HL-60 (cell line): Measurements from ENCODE around the gene NKAIN4.

Experiments
- DNase-seq, 2 experiments: peaks; one replicate each; pipeline ENCODE4 v3.0.0-alpha.2; 2010 to 2020; ENCODE audit warnings: low read depth in 1 of 2, low spot score in 1 of 2
- H3K27ac ChIP-seq: fragments of 250-450 bp; sonication (Bioruptor Pico); replicated peaks from 2 replicates; pipeline ENCODE4 v1.5.1; 2020; ENCODE audit warnings: mild to moderate bottlenecking, moderate library complexity
- H3K27me3 ChIP-seq: fragments of 250-450 bp; sonication (Bioruptor Pico); 2 replicates; pipeline ENCODE4 v1.5.1; 2021; ENCODE audit warnings: mild to moderate bottlenecking, moderate library complexity; ENCODE audit not compliant: insufficient read depth, poor library complexity, severe bottlenecking
- H3K4me3 ChIP-seq: replicated peaks from 2 replicates; pipeline ENCODE4 v1.5.1; 2011; ENCODE audit warnings: mild to moderate bottlenecking, control low read depth, low read length; ENCODE audit not compliant: insufficient read depth
- CTCF ChIP-seq: IDR thresholded peaks from one replicate; pipeline ENCODE4 v1.5.1; 2011; ENCODE audit warnings: low read length, control low read depth, inconsistent platforms; ENCODE audit not compliant: insufficient read depth
- GABPA ChIP-seq: IDR thresholded peaks from 2 replicates; pipeline ENCODE4 v1.6.1; 2012; ENCODE audit warnings: low read depth
- POLR2AphosphoS5 ChIP-seq: IDR thresholded peaks from 2 replicates; pipeline ENCODE4 v1.6.1; 2012; ENCODE audit warnings: low read depth
- REST ChIP-seq: IDR thresholded peaks from 2 replicates; pipeline ENCODE4 v1.6.1; 2012; ENCODE audit warnings: low read depth; ENCODE audit not compliant: insufficient replicate concordance
- SPI1 ChIP-seq: IDR thresholded peaks from 2 replicates; pipeline ENCODE4 v1.6.1; 2012; ENCODE audit warnings: low read depth, mild to moderate bottlenecking, borderline replicate concordance

NKAIN4 gene

GRCh38 chr20:63206878-63207277 lies 47.4 kb downstream of the NKAIN4 start:
- no peak for DNase-seq
- Histone ChIP-seq H3K27ac (no peak overlapping the region), H3K4me3 (no peak overlapping the region), H3K27me3 (no peaks in the 10 kb centered on the region)
- TF ChIP-seq SPI1 = no peak
- TF ChIP-seq POLR2AphosphoS5 = no peak
- TF ChIP-seq GABPA = no peak

- no peak for DNase-seq
- no peak overlapping the region for H3K27ac ChIP-seq
- H3K4me3 ChIP-seq = no peak overlapping the region
- no peaks in the 10 kb centered on the region for H3K27me3 ChIP-seq
- TF ChIP-seq GABPA = no peak
- TF ChIP-seq SPI1 = no peak
Measured at GRCh38 chr20:63205896-63206295, 48.4 kb downstream of the NKAIN4 start.

- DNase-seq = no peak
- Histone ChIP-seq H3K4me3 (no peak overlapping the region), H3K27ac (no peak overlapping the region), H3K27me3 (no peaks in the 10 kb centered on the region)
- TF ChIP-seq REST (no peak), GABPA (no peak), CTCF (no peak), POLR2AphosphoS5 (no peak), SPI1 (no peak)
Measured at GRCh38 chr20:63204362-63204761, 49.9 kb downstream of the NKAIN4 start.

GRCh38 chr20:63202811-63203526 lies 51.3 kb downstream of the NKAIN4 start:
- no peaks in the 10 kb centered on the region for H3K27me3 ChIP-seq
- no peak overlapping the region for H3K27ac ChIP-seq
- H3K4me3 ChIP-seq = no peak overlapping the region
- no peak for DNase-seq
- no peak for TF ChIP-seq POLR2AphosphoS5
- TF ChIP-seq CTCF = no peak
- no peak for TF ChIP-seq REST
- TF ChIP-seq GABPA = no peak
- no peak for TF ChIP-seq SPI1

- no peaks in the 10 kb centered on the region for H3K27me3 ChIP-seq
- TF ChIP-seq SPI1 = no peak
- TF ChIP-seq GABPA = no peak
- no peak for TF ChIP-seq POLR2AphosphoS5
- TF ChIP-seq REST = no peak
- TF ChIP-seq CTCF = no peak
- no peak for DNase-seq
- H3K27ac ChIP-seq = no peak overlapping the region
- no peak overlapping the region for H3K4me3 ChIP-seq
Measured at GRCh38 chr20:63202021-63202420, 52.2 kb downstream of the NKAIN4 start.
